Hematopoietic multipotent progenitor cell treated with erythropoietin and hydrocortisone succinate and interleukin-3 and kit ligand, for 15 days (in vitro differentiated cells): ENCODE data around the gene LAMA2.

Experiments
- DNase-seq: peaks from one replicate; pipeline ENCODE4 v3.0.0-alpha.2; 2015; ENCODE audit warnings: low spot score

The LAMA2 gene

DNA sequence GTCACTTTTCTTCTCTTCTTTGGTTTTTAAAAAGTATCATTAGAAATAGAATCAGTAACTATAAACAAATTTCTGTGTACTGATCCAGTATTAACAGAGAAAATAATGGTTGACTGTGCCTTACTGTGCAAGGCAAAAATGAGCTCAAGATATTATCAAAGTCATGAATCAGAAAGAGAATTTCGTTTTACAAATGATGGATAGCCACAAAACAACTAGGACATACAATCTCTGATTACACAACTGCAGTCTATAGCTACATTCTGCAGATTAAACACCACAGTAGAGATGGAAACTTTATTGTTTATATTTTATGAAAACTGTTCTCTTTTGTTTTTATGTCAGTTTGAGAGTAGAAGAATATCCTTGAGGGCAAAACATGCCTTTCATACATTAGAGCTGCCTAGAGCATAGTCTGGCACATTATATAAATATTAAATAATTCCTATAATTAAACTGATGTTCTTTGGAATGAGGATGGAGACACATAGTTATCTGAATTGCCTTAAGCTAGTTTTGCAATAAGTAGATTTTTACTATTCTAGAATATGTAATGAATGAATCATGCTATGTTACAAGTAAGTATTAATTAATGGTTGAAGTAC is 333.1 kb downstream of the LAMA2 start:
- no peak for DNase-seq

DNA sequence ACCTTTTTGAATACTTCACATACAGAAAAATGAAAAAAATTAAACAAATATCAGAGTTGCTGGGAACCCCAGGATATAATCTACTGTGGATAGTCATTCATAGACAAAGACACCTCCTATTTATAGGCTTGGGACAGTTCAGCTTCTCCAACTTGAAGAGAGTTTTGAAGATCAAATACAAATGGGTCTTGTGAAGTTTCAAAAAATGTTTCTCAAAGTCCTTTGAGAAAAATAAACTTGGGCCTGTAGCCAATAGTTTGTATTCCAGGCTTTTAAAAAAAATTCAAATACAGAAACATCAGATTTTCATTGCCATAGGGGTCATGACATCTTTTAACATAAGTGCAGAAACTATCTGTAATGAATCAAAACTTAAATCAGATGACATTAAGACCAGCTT is 334.8 kb downstream of the LAMA2 start:
- DNase-seq: no peak

- DNase-seq: no peak
Observed at GRCh38 chr6:129233458-129234134, 350.7 kb downstream of the LAMA2 start.

DNA sequence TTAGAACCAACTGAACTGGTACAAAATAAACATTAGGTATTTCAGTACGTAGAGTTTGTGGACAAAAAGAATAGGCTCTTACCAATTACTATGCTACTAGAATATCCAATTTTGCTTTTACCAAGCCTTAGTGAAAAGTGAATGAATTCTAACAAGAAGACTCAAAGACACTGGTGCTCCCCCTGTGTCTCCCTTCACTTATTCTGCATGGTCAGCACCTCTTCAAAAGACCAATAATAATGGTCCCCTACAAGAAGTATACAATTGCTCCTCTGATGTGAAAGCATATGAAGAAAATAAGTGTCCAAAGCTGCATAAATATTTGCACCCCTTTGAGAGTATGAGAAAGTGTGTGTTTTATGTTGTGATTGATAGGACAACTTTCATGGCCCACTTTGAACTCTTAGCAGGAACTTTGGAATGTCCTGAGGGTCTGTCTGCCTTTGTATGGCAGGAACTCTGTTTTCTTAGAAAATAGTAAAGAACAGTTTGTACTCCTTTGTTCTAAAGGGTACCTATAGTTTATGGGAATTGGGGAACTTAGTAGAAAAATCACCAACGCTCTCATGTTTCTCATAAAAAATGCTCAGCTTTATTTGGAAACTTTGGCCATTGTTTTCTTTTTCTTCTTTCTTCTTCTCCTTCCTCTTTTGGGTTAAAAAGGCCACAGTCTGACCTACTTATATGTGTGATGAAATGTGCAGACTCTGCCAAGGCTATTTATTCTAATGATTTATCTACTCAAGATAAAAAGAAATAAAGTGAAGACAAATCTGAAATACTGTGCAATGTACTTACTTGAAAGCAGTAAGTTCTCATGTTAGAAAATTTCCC is 352.4 kb downstream of the LAMA2 start:
- no peak for DNase-seq

DNA sequence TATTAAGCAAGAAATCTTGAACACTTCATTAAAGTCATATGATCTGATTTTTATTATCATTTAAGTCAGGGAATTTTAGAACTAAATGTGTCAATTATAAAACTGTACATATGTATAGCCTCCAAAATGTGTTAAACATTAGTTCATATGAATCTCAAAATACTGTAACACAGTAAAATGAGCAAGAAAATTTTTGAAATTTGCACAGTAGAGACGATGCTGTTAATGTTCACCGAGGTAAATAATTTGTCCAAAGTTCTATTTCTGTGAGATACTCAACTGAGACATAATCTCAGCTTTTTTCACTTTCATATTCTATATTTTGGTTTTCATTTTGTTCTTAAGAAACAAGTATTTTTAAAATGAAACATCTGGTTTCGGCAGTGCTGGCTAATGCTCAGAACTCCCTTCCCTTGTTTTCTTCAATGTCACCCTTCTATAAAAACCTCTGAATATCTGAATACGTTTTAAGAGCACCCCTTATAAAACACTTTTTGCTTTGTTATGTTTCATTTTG is 353.1 kb downstream of the LAMA2 start:
- DNase-seq: no peak

DNA sequence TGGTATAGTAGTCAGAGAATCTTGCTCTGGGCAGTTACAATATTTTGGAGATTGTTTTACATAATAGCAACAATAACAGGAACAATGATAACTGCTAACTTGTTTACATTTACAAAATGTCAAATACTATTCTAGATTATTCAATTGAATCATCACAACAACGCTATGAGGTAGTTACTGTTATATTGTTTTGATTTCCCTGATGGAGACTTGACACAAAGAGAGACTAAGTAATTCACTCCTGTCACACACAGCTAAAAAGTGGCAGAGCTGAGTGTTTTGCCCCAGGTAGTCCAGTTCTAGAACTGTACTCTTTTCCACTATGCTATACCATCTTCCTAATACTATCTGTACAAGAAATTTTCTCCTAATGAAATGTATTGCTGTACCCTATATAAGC is 356.1 kb downstream of the LAMA2 start:
- DNase-seq: no peak

- DNase-seq: no peak
Observed at GRCh38 chr6:129239825-129240491, 357.0 kb downstream of the LAMA2 start.

DNA sequence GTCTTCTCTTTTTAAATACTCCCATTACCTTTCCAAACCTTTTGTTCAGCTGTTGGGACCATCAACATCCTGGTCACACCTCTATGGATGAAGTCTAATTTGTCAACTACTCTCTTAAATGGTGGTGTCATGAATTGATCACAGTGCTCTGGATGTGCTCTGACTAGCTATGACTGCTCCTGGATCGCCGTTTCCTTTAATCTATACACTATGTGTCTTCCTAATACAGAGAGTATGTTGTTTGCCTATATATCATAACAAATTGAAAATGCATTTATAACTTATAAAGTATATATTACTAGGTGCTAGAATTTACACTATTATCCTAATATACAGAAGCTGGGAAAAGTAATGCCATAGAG is 357.5 kb downstream of the LAMA2 start:
- DNase-seq: no peak

DNA sequence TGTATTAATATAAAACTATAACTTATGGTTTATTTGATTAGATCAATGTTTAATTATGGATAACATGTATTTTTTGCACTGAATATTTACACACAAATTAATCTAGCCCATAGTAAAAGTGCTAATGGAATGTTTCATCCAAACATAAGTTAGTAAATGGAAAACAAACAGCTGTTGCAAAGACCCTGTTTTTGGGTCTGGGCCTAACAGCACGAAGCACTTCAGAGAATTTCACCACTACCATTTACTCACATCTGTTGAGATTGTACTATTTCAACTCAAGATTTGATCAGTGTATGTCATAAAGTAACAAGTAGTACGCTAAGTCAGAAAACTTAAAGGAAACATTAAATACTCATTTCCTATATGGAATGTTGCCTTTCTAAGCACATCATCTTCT is 359.6 kb downstream of the LAMA2 start:
- no peak for DNase-seq

- DNase-seq: no peak
Observed at GRCh38 chr6:129243377-129243776, 360.4 kb downstream of the LAMA2 start.

GRCh38 chr6:129248946-129249345 is 366.0 kb downstream of the LAMA2 start:
- DNase-seq: no peak

DNA sequence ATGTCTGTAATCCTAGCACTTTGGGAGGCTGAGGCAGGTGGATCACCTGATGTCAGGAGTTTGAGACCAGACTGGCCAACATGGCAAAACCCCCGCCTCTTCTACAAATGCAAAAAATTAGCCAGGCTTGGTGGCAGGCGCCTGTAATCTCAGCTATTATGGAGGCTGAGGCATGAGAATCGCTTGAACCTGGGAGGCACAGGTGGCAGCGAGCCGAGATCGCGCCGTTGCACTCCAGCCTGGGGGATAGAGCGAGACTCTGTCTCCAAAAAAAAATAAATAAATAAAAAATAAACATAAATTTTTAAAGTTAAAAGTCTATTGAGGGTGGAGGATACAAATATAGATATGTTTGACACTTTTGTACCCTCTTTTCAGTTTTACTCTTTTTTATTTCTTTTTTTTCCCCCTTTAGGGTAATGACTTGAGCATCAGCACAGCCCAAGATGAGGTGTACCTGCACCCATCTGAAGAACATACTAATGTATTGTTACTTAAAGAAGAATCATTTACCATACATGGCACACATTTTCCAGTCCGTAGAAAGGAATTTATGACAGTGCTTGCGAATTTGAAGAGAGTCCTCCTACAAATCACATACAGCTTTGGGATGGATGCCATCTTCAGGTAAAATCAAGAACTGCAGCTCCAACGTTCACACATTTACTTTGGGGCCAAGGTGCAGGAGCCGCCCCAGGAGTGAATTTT is 368.9 kb downstream of the LAMA2 start:
- peak; percentile 10 for DNase-seq

GRCh38 chr6:129252377-129253071 is 369.6 kb downstream of the LAMA2 start:
- no peak for DNase-seq

- no peak for DNase-seq
Observed at GRCh38 chr6:129253242-129253641, 370.3 kb downstream of the LAMA2 start.

DNA sequence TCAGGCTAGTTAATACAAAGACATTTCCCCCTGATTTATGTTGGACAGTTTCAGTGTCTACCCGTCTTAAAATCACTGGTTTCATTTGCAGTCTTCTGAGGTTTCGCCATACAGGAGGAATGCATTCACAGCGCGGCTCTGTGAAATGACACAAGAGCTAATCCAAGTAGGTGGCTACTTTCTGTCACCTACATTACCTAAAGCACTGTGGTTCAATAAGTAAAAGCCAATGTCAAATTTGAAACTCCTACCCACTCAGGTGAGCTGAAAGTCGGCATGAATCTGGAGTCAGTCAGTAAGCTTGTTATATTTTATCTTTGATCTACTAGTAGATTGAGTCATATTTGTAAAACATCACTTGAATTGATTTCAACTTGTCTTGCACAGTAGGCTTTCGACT is 370.8 kb downstream of the LAMA2 start:
- DNase-seq: no peak

DNA sequence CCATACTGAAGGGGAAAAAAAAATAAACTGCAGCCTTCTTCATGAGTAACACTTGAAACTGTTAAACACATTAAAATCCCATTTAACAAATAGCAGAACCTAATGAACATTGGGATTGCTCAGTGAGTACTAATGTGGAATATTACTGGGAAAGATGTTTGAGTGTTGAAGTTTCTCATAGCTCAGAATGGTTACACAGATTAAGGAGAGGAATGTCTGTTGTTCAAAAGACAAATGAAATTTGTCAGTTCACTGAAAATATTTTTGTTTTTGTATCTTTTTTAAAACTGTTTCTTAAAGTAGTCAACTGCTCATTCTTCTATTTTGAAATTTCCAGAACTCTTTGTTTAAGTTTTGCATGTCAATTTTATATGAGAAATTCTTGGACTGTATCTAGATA is 374.3 kb downstream of the LAMA2 start:
- no peak for DNase-seq

DNA sequence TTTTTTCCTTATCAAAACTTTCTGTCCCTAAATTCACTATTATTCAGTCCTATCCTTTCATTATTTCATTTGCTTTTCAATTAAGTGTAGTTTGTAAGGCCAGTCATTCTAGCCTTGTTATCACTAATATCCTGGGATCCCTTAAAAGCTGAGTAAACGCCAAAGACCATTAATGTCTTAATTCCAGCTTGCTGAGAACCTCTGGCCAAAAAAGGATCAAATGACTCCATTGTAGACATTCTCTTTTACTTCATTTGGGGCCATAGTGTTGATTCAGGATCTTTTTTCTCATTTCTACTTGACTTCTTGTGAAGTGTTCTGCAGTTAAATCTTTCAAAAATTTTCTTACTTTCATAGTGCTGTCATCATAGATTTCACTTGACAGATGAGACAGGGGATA is 379.7 kb downstream of the LAMA2 start:
- DNase-seq: no peak

GRCh38 chr6:129263176-129263575 is 380.2 kb downstream of the LAMA2 start:
- DNase-seq: no peak

DNA sequence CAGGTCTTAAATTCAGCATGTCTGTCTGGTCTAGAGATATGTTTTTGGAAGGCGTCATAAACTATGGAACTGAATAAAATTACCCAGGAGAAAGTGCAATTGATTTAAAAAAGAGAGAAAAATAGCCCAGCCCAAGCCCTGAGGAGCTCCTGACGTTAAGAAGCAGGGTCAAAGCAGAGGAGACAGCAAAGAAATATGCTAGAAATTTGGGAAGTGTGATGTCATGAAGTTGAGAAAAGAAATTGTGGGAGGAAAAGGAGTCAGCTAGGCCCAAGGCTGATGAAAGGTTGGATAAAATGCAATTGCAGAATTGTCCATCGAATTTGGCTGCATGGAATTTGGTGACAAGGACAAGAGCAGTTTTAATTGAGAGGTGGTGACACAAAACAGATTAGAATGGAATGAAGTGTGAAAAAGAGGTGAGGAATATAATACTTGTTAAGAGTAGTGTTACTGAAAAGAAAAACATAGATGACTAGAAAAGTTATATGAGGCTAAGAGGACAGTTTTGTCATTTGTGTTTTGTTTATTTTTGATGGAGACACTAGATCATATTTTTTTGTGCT is 381.6 kb downstream of the LAMA2 start:
- no peak for DNase-seq

DNA sequence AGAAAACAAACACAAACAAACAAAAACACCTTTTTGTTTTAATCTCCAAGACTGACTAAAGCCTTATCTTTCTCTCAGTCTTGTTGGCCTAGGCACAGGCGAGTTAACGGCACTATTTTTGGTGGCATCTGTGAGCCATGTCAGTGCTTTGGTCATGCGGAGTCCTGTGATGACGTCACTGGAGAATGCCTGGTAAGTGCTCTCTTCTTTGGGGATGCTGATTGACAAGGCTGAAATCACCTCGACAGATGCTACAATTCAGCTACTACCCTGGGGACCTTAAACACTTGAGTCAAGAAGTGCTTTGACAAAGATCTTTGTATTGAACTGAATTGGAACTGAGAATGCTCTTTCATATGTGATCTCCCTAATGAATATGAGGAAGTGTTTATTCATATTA is 384.1 kb downstream of the LAMA2 start:
- DNase-seq: no peak

GRCh38 chr6:129269076-129269475 is 386.1 kb downstream of the LAMA2 start:
- DNase-seq: no peak
